GM19395 (cell line): ENCODE data around the gene BTBD7.
A peak's percentile ranks its signal among the peaks of the same experiment; 100 is the strongest.

ENCODE experiments used
- ATAC-seq: cut with Tn5 transposase; IDR thresholded peaks from one replicate; pipeline ENCODE4 v1.9.1; 2021; ENCODE audit warnings: mild to moderate bottlenecking, moderate library complexity; ENCODE audit not compliant: unreplicated experiment

The BTBD7 gene

DNA sequence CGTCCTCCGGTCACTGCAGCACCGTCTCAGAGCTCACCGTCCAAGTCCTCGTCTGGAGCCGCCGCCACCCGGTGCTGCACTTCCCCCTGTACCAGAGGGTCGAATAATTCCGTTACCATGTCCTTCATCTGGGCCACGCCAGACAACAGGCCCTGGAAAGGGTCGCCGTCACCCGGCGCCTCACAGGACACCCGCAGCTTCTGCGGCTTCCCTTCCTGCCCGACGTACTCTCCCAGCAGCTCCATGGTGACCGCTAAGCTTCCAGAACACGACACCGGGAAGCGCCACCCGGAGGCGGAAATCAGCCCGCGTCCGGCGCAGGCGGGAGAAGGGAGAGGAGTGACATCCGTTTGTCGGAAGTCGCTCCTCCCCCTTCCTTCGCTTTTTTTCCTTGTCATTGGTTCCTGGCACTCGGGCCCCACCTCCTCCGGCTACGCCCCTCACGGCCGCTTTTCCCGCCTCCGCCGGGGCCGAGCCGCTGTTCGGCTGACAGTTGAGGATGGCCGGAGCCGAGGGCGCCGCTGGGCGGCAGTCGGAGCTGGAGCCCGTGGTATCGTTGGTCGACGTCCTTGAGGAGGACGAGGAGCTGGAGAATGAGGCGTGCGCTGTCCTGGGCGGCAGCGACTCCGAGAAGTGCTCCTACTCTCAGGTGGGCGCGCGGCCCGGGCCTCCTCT lies 125.9 kb downstream of the BTBD7 start, which contains the start of the genes GON7 and UBR7:
GON7 (minus strand) TSS at position 273 of the 675 bp plus-strand sequence; CDS start at position 245, 28 bp downstream.
UBR7 (plus strand) TSS at position 464 of the 675 bp plus-strand sequence; CDS start at position 500, 36 bp downstream.
- peak; percentile 83 for ATAC-seq

DNA sequence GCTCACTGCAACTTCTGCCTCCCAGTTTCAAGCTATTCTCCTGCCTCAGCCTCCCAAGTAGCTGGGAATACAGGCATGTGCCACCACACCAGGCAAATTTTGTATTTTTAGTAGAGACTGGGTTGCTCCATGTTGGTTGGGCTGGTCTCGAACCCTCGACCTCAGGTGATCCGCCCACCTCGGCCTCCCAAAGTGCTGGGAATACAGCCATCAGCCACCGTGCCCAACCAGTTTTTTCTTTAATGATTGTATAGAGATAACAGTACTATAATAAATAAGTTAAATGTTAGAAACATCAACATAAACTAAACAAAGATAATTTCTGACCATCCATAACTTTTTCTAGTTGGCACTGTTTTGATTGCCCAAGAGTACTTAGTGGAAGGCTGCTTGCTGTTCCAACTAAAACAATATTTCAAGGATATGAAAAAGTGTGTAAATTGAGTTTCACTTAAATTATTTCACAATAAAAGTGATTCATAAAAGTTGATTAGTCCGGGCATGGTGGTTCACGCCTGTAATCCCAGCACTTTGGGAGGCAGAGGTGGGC lies 131.6 kb downstream of the BTBD7 start:
- ATAC-seq = no peak

DNA sequence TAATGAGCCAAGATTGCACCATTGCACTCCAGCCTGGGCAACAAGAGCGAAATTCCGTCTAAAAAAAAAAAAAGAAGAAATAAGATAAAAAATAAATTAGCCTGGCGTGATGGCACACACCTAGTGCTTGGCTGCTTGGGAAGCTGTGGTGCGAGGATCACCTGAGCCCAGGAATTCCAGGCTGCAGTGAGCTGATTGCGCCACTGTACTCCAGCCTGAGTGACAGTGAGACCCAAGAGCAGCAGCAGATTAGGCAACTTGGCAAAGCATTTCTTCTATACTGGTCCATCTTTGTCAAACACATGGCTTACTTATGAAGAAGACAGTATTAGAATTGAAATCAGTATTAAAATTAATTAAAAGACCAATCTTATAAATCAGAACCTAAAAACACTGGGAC lies 132.3 kb downstream of the BTBD7 start:
- ATAC-seq = no peak

DNA sequence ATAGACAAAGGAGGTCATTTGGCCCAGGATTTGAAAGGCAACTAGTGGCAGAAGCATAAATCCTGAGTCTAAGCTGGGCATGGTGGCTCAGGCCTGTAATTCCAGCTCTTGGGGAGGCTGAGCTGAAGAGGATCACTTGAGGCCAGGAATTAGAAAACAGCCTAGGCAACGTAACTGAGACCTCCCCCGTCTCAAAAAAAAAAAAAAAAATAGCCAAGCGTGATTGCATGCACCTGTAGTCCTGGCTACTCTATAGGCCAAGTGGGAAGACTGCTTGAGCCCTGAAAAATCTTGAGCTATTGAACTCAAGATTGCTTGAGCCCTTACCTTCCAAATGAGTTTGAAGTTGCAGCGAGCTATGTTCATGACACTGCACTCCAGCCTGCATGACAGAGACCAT lies 133.8 kb downstream of the BTBD7 start:
- ATAC-seq = no peak

DNA sequence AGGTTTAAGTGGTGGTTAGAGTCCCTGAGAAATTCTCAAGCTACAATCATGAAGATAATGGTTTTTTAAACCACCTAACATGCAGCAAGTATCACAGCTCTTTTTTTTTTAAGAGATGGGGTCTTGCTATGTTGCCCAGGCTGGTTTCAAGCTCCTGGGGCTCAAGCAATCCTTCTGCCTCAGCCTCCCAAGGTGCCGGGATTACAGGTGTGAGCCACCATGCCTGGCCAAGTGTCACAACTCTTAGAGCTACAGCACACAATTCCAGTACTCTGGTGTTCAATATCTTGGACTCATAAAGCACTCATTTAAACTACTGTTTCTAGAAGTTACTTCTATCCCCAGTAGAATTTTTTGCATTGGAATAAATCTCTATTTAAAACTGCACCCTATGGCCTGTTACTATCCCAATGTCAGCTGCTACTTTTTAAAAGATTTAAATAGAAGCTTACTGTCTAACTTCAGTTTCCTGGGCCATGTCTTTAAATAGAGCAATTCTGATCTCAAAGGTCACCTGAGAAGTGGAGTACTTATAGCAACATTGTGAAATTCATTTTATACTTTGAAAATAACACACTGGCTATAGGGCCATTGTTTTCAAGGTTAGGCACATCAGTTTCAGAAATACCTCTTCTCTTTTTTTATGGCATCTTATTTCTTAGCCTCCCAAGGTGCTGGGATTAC lies 137.4 kb downstream of the BTBD7 start:
- no peak for ATAC-seq
